Activated CD8-positive, alpha-beta memory T cell treated with anti-CD3 and anti-CD28 coated beads, Interleukin-2, amount 50 U/mL, for 48 hours (primary cell): Measurements from ENCODE around the gene TSC1.
"Not testable (repeated sequence)": the region's sequence is repeated elsewhere in the genome, so short reads cannot be mapped to it uniquely, and the experiment has no call there.

Experiments
- DNase-seq: peaks from one replicate; pipeline ENCODE4 v3.0.0-alpha.2; 2020

TSC1 gene

DNA sequence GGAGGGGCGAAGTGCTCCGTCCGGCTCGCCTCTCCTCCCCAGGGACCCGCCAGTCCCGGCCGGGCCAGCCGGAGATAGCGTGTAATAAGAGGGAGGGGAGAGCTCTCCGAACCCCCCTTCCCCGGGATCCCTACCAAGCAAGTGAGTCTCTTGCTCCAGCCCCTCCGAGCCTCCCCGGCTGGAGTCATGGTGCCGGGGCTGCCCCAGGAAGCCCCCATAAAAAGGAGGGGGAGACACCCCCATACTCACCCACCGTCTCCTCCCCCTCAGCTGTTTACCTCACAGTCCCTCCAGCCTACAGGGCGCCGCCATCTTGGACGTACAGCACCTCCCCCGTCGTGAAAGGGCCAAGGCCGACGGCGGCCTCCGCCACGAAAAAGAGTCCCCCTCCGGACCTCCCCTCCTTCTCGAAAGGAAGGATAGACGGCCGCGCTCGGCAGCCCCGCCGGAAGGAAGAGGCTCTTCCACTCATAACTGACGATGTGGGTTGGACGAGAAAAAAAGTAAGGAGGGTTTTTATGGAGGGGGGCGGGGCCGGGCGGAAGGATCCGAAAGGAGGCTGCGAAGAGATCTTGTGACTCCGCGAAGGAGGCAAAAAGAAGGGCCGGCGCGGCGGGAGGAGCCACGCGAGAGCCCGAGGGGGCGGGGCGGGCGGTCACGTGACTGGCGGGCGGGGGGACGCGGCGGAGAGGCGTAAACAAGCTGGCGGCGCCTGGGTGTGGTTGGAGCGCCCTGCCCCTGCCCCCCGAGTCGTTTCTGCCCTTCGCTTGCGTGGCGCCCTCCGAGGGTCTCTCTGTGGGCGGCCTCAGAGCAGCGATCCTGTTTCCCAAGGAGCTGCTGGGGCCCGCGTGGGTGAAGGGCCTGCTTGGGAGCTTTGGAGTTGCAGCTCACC is at the start of gene TSC1:
Gene TSC1 (minus strand): TSS at position 323 of the 892 bp plus-strand sequence. CDS start 15,744 bp downstream, outside the sequence.
- DNase-seq = peak; percentile 99

- DNase-seq = no peak
These were observed 49.1 kb upstream of the TSC1 start for GRCh38 chr9:132993511-132993939.

GRCh38 chr9:132991351-132992300 is 47.2 kb upstream of the TSC1 start:
- no peak for DNase-seq

DNA sequence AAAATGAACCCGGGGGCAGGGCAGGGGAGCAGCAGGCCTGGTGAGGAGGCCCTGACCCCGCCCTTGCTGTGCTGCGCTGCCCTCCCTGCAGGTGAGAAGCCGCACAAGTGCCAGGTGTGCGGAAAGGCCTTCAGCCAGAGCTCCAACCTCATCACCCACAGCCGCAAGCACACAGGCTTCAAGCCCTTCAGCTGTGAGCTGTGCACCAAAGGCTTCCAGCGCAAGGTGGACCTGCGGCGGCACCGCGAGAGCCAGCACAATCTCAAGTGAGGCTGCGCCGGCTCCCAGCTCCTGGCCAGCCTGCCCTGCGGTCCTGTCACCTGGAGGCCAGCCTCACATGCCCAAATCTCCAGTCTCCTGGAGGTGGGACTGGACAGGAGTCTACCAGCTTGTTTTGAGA is 46.4 kb upstream of the TSC1 start:
- DNase-seq = no peak

- not testable (repeated sequence) for DNase-seq
These were observed 45.7 kb upstream of the TSC1 start for GRCh38 chr9:132989998-132990557.

- no peak for DNase-seq
These were observed 45.1 kb upstream of the TSC1 start for GRCh38 chr9:132989414-132989996.

DNA sequence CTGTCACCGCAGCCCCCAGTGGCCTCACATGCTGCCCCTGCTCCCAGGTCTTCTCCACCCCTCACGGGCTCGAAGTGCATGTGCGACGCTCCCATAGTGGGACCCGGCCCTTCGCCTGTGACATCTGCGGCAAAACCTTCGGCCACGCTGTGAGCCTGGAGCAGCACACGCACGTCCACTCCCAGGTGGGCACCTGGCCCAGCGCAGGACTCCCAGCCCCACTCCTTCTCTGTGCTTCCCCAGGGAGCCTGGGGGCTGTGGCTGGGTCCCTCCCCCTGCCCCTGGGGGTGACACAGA is 44.5 kb upstream of the TSC1 start:
- no peak for DNase-seq

- no peak for DNase-seq
These were observed 44.0 kb upstream of the TSC1 start for GRCh38 chr9:132988244-132989013.

- no peak for DNase-seq
These were observed 42.5 kb upstream of the TSC1 start for GRCh38 chr9:132986640-132987620.

- no peak for DNase-seq
These were observed 41.7 kb upstream of the TSC1 start for GRCh38 chr9:132986114-132986513.

GRCh38 chr9:132985489-132985888 is 41.1 kb upstream of the TSC1 start:
- DNase-seq = no peak

GRCh38 chr9:132985071-132985350 is 40.6 kb upstream of the TSC1 start:
- no peak for DNase-seq

- no peak for DNase-seq
These were observed 40.0 kb upstream of the TSC1 start for GRCh38 chr9:132984202-132985070.

GRCh38 chr9:132983491-132984201 is 39.2 kb upstream of the TSC1 start:
- no peak for DNase-seq

DNA sequence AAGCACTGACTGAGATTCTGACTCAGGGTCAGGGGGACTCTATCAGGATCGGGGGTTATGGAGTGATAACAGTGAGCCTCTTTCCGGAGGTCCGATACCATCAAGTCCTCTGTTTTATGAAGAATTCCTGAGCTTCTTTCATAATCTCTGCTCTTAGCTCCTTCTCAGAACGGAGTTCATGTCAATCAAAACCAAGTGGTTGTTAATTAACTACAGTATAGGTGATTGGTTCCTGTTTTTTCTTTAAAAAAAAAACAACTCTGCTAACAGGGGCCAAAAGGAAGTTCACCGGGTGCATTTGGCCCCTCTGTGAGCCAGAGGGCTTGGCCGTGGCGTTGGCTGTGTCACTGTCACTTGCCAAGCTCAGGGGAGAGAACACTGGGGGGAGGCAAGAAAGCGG is 38.0 kb upstream of the TSC1 start:
- no peak for DNase-seq

DNA sequence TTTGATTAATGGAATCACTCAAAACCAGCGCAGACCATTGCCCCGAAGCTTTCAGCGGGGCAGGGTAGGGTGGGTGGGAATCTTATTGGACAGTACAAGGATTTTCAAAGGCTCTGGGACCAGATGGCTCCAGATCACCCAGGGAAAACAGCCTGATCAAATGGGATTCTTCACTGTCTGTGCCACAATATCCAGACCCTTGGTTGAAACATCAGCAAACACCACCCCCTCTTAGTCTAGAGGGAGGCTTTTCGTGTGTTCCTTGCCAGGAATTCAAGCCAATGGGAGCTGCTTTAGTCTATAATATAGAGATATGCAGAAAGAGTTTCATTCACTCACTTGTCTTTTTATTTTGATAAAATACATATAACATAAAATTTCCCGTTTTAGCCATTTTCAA is 35.7 kb upstream of the TSC1 start:
- DNase-seq = no peak

DNA sequence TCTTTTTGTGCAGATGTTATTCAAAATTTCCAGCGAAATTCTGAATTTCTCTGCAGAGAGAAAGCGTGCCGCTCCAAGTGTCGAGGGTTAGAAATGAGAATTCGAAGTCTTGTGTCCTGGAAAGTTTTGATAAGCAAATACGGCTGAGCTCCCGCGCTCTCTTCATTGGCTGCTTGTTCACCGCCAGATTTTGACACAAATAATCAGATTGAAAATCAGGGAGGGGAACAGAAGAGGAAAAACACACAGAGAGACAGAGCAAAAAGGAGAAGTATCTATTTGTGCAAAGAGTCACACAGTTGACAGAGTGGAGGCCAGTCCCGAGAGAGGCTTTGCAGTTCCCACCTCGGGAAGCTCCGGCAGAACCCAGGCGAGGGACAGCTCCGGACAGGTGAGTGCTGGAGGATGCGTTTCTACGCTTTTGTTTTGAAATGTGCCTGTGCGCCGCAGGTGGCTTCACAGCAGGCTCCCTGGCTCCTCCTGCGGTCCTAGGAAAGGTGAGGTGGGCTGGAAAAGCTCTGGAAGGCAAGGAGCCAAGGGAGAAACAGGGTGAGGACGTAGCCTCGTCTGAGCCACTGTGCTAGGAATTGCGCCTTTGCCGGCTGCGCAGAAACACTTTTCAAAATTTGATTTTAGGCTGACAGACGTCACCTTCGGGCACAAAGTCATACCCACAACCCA is 34.2 kb upstream of the TSC1 start, which contains the start of gene GFI1B:
Gene GFI1B (plus strand): TSS at position 244 of the 681 bp plus-strand sequence. CDS start 7,985 bp downstream, outside the sequence.
- DNase-seq = no peak

GRCh38 chr9:132978112-132978450 is 33.7 kb upstream of the TSC1 start:
- no peak for DNase-seq

DNA sequence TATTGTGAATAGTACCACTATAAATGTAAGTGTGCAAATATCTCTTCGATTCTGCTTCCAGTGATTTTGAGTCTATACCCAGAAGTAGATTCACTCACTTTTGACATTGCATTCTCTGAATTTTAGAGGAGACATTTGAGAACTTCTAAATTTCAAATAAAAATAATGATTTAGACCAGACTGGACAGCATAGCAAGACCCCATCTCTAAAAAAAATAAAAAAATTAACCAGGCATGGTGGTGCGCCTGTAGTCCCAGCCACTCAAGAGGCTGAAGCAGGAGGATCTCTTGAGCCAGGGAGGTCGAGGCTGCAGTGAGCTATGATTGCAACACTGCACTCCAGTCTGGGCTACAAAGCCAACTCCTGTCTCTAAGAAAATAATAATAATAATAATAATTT is 32.2 kb upstream of the TSC1 start:
- no peak for DNase-seq
